K562 (cell line): ENCODE measurements around the gene BROX.

Experiments used
- HDGF ChIP-seq: fragments of 450-650 bp; IDR thresholded peaks from 2 replicates; pipeline ENCODE4 v1.6.1; 2016
- HMG20B ChIP-seq: fragments of 250-450 bp; sonication (Bioruptor Pico); IDR thresholded peaks from 2 replicates; pipeline ENCODE4 v1.5.0; 2021; ENCODE audit warnings: mild to moderate bottlenecking
- HOXB6 ChIP-seq: fragments of 250-450 bp; sonication (Bioruptor Pico); IDR thresholded peaks from 2 replicates; pipeline ENCODE4 v1.5.1; 2022; ENCODE audit warnings: mild to moderate bottlenecking, borderline replicate concordance
- MTA3 ChIP-seq: fragments of 450-650 bp; formaldehyde crosslinking; IDR thresholded peaks from 2 replicates; pipeline ENCODE4 v1.6.1; 2017; ENCODE audit warnings: mild to moderate bottlenecking, borderline replicate concordance
- PHF8 ChIP-seq: fragments of 200-600 bp; sonication (generic); IDR thresholded peaks from 2 replicates; pipeline ENCODE4 v1.6.1; 2012; ENCODE audit warnings: mixed run types, mild to moderate bottlenecking, inconsistent platforms, low read length, moderate library complexity, borderline replicate concordance
- POLR2AphosphoS5 ChIP-seq: IDR thresholded peaks from 2 replicates; pipeline ENCODE4 v1.6.1; 2011; ENCODE audit warnings: mild to moderate bottlenecking, low read depth, low read length, moderate library complexity; ENCODE audit not compliant: control insufficient read depth, insufficient read depth
- SREBF1 ChIP-seq: fragments of 150-350 bp; IDR thresholded peaks from 2 replicates; pipeline ENCODE4 v1.6.1; 2014; ENCODE audit warnings: antibody characterized with exemption, low read depth, low read length, borderline replicate concordance
- TF ChIP-seq, protein P1 (sequence below): fragments of 150-350 bp; IDR thresholded peaks from 2 replicates; pipeline ENCODE4 v1.6.1; 2014; ENCODE audit warnings: low read depth, mild to moderate bottlenecking, low read length, borderline replicate concordance
- TF ChIP-seq, protein P2 (sequence below): sonication (generic); formaldehyde crosslinking; IDR thresholded peaks from 2 replicates; pipeline ENCODE4 v1.9.0; 2022; ENCODE audit warnings: mild to moderate bottlenecking, missing genetic modification reagents
- TF ChIP-seq, protein P3 (sequence below), 3 experiments: IDR thresholded peaks in 2 of 3; conservative IDR thresholded peaks in 1 of 3; 2 replicates each; pipeline ENCODE4 v1.5.1; 2011 to 2012; ENCODE audit warnings: low read length in 3 of 3, mild to moderate bottlenecking in 3 of 3, control low read depth in 2 of 3, improper control_type of control experiment in 1 of 3, inconsistent platforms in 1 of 3, low read depth in 1 of 3, mixed read lengths in 1 of 3, moderate library complexity in 1 of 3; ENCODE audit not compliant: insufficient read depth in 2 of 3

DNA sequence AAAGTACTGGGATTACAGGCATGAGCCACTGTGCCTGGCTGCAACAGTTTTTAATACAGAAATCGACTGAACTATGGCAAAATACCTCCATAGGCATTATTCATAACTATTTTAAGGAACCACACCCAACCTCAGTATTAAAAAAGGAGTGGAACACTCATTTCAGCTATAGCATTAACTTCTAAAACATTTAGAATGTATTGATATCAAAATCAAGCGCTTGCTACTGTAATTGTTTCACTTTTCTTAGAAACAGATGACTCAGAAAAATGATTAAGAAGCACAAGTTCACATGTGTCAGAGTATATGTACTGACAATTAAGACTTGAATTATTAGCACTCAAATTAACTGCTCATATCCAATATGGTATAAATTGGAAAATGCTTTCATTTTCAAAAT is 15.2 kb upstream of the BROX start:
- TF ChIP-seq HMG20B: no peak
- no peak for TF ChIP-seq POLR2AphosphoS5
- no peak for TF ChIP-seq HOXB6 (CRISPR knock-in tag)
- TF ChIP-seq, protein P1, sequence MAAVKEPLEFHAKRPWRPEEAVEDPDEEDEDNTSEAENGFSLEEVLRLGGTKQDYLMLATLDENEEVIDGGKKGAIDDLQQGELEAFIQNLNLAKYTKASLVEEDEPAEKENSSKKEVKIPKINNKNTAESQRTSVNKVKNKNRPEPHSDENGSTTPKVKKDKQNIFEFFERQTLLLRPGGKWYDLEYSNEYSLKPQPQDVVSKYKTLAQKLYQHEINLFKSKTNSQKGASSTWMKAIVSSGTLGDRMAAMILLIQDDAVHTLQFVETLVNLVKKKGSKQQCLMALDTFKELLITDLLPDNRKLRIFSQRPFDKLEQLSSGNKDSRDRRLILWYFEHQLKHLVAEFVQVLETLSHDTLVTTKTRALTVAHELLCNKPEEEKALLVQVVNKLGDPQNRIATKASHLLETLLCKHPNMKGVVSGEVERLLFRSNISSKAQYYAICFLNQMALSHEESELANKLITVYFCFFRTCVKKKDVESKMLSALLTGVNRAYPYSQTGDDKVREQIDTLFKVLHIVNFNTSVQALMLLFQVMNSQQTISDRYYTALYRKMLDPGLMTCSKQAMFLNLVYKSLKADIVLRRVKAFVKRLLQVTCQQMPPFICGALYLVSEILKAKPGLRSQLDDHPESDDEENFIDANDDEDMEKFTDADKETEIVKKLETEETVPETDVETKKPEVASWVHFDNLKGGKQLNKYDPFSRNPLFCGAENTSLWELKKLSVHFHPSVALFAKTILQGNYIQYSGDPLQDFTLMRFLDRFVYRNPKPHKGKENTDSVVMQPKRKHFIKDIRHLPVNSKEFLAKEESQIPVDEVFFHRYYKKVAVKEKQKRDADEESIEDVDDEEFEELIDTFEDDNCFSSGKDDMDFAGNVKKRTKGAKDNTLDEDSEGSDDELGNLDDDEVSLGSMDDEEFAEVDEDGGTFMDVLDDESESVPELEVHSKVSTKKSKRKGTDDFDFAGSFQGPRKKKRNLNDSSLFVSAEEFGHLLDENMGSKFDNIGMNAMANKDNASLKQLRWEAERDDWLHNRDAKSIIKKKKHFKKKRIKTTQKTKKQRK: no peak
- no peak for TF ChIP-seq PHF8
- TF ChIP-seq, protein P2, sequence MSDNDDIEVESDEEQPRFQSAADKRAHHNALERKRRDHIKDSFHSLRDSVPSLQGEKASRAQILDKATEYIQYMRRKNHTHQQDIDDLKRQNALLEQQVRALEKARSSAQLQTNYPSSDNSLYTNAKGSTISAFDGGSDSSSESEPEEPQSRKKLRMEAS (CRISPR knock-in tag): no peak
- TF ChIP-seq SREBF1: no peak
- TF ChIP-seq, protein P3, sequence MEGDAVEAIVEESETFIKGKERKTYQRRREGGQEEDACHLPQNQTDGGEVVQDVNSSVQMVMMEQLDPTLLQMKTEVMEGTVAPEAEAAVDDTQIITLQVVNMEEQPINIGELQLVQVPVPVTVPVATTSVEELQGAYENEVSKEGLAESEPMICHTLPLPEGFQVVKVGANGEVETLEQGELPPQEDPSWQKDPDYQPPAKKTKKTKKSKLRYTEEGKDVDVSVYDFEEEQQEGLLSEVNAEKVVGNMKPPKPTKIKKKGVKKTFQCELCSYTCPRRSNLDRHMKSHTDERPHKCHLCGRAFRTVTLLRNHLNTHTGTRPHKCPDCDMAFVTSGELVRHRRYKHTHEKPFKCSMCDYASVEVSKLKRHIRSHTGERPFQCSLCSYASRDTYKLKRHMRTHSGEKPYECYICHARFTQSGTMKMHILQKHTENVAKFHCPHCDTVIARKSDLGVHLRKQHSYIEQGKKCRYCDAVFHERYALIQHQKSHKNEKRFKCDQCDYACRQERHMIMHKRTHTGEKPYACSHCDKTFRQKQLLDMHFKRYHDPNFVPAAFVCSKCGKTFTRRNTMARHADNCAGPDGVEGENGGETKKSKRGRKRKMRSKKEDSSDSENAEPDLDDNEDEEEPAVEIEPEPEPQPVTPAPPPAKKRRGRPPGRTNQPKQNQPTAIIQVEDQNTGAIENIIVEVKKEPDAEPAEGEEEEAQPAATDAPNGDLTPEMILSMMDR (IDR thresholded peaks at IDR 0.05 in 2 of 3, conservative IDR thresholded peaks at IDR 0.05 in 1 of 3; ENCODE audit: insufficient read depth in 2 of 3, low read depth in 1 of 3, low read length in 3 of 3): no peak
- no peak for TF ChIP-seq MTA3
- no peak for TF ChIP-seq HDGF
